ENCODE results near the gene SMG5. TPM values are rescaled to one million over a fixed set of nuclear protein-coding genes. Genes with fewer than 3 reads are reported as not detected.

The SMG5 gene
- total RNA-seq, 1 experiment from 2014 or later, result 216 TPM

Other genes starting within 250 kb of the SMG5 start
- 64.6 and 66.3 TPM in 2 replicates for gene UBQLN4, start 229.0 kb downstream of the SMG5 start, total RNA-seq (2014; rRNA removed; shearing (Covaris generic))
- 58.0 and 74.1 TPM in 2 replicates for gene LAMTOR2, start 228.0 kb downstream of the SMG5 start, total RNA-seq (2014; rRNA removed; shearing (Covaris generic))
- gene RAB25, start 221.7 kb downstream of the SMG5 start, total RNA-seq (2014; rRNA removed; shearing (Covaris generic)), result 18.3 and 27.6 TPM in 2 replicates
- 52.7 and 65.2 TPM in 2 replicates for gene MEX3A, start 200.4 kb downstream of the SMG5 start, total RNA-seq (2014; rRNA removed; shearing (Covaris generic))
- gene LMNA, start 168.1 kb downstream of the SMG5 start, total RNA-seq (2014; rRNA removed; shearing (Covaris generic)), result 101 and 119 TPM in 2 replicates
- gene SEMA4A, start 129.2 kb downstream of the SMG5 start, total RNA-seq (2014; rRNA removed; shearing (Covaris generic)), result 10.3 and 15.8 TPM in 2 replicates
- 31.9 and 33.2 TPM in 2 replicates for gene SLC25A44, start 88.7 kb downstream of the SMG5 start, total RNA-seq (2014; rRNA removed; shearing (Covaris generic))
- gene PMF1, start 69.8 kb downstream of the SMG5 start, total RNA-seq (2014; rRNA removed; shearing (Covaris generic)), result 286 and 290 TPM in 2 replicates
- 1.4 and 2.7 TPM in 2 replicates for gene BGLAP, start 40.6 kb downstream of the SMG5 start, total RNA-seq (2014; rRNA removed; shearing (Covaris generic))
- gene PAQR6, start 34.8 kb downstream of the SMG5 start, total RNA-seq (2014; rRNA removed; shearing (Covaris generic)), result 6.1 and 11.5 TPM in 2 replicates
- gene TMEM79, start 1.5 kb upstream of the SMG5 start, total RNA-seq (2014; rRNA removed; shearing (Covaris generic)), result 2.3 and 3.1 TPM in 2 replicates
- 106 and 120 TPM in 2 replicates for gene GLMP, start 12.9 kb upstream of the SMG5 start, total RNA-seq (2014; rRNA removed; shearing (Covaris generic))
- not detected in 2 replicates for gene VHLL, start 16.5 kb upstream of the SMG5 start, total RNA-seq (2014; rRNA removed; shearing (Covaris generic))
- gene CCT3, start 55.5 kb upstream of the SMG5 start, total RNA-seq (2014; rRNA removed; shearing (Covaris generic)), result 826 and 946 TPM in 2 replicates
- gene TSACC, start 55.7 kb upstream of the SMG5 start, total RNA-seq (2014; rRNA removed; shearing (Covaris generic)), result 2.2 and 3.5 TPM in 2 replicates
- gene RHBG, start 86.4 kb upstream of the SMG5 start, total RNA-seq (2014; rRNA removed; shearing (Covaris generic)), result 0.69 and 1.3 TPM in 2 replicates
- 14.2 TPM in 2 replicates for gene MEF2D, start 217.9 kb upstream of the SMG5 start, total RNA-seq (2014; rRNA removed; shearing (Covaris generic))